GM21381 (cell line): ENCODE measurements around the gene NBPF6.
"Not testable (repeated sequence)": the region's sequence is repeated elsewhere in the genome, so short reads cannot be mapped to it uniquely, and the experiment has no call there.

Experiments used
- ATAC-seq: cut with Tn5 transposase; IDR thresholded peaks from one replicate; pipeline ENCODE4 v1.9.1; 2021; ENCODE audit warnings: mild to moderate bottlenecking, moderate library complexity; ENCODE audit not compliant: unreplicated experiment

Gene NBPF6

DNA sequence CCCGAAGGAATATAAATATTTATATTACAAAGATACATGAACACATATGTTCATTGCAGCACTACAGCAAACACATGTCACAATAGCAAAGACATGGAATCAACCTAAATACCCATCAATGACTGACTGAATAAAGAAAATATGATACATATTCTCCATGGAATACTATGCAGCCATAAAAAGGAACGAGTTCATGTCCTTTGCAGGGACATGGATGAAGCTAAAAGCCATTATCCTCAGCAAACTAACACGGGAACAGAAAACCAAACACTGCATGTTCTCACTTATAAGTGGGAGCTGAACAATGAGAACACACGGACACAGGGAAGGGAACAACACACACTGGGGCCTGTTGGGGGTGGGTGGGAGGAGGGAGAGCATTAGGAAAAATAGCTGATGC lies 46.7 kb downstream of the NBPF6 start:
- not testable (repeated sequence) for ATAC-seq

DNA sequence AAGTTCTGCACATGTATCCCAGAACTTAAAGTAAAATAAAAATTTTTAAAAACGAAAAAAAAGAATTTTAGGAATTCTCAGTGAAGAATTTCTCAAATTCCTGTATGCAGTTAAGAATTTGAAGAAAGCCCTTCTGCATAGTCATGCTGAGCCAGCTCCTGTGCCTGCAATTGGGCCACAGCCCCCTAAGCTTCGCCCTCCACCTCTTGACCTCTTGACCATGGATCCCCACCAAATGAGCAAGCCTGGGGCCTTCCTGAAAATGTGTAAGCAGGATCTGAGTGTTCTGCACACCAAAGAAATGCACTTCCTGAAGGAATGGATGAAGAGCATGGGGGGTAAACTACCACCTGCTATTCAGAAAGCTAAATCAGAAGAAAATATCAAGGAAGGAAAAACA lies 52.0 kb downstream of the NBPF6 start:
- no peak for ATAC-seq

GRCh38 chr1:108502624-108503023 lies 52.5 kb downstream of the NBPF6 start:
- ATAC-seq = no peak

DNA sequence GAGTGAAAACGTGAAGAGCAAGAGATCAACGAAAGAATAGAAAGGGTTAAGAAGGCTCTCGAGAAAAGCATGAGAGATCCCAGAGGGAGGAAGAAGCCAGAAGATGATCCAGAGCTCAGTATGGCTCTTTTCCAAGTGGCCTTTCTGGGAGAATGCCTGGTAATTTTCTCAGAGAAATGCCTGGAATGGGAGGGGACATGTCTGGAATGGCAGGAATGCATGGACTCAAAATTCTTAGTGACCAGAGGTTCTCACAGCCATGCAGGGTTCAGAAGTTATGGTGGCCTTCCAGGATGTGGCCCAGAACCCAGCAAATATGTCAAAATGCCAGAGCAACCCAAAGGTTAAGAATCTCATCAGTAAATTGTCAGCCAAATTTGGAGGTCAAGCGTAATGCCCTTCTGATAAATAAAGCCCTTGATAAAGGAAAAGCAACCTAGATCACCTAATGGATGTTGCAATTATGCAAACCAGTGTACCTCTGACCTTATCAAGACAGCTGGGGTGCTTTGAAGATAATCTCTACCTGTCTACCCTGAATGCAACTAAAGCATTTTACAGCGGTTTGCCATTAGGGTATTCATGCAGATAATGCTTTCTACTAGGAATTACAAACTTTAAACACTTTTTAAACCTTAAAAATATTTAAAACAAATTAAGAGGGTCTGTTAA lies 53.1 kb downstream of the NBPF6 start:
- no peak for ATAC-seq

GRCh38 chr1:108504447-108504846 lies 54.3 kb downstream of the NBPF6 start:
- no peak for ATAC-seq

DNA sequence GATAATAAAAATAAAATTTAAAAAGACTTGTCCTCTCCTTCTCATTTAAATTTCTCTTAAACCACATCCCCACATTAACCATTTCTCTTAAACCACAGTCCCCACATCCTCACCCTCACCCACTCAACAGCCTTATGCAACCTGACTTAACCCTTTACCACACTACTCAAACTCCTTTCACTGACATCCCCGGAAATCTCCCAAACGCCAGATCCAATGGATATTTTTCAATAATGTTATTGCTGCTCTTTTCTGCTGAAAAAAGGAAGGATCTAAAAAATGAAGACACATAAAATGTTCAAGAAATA lies 55.6 kb downstream of the NBPF6 start:
- ATAC-seq = no peak

GRCh38 chr1:108511764-108512163 lies 61.6 kb downstream of the NBPF6 start:
- no peak for ATAC-seq

- ATAC-seq = no peak
Measured at GRCh38 chr1:108512239-108513043, 62.3 kb downstream of the NBPF6 start.

- no peak for ATAC-seq
Measured at GRCh38 chr1:108513044-108513415, 62.9 kb downstream of the NBPF6 start.

GRCh38 chr1:108513914-108514313 lies 63.8 kb downstream of the NBPF6 start:
- ATAC-seq = not testable (repeated sequence)

DNA sequence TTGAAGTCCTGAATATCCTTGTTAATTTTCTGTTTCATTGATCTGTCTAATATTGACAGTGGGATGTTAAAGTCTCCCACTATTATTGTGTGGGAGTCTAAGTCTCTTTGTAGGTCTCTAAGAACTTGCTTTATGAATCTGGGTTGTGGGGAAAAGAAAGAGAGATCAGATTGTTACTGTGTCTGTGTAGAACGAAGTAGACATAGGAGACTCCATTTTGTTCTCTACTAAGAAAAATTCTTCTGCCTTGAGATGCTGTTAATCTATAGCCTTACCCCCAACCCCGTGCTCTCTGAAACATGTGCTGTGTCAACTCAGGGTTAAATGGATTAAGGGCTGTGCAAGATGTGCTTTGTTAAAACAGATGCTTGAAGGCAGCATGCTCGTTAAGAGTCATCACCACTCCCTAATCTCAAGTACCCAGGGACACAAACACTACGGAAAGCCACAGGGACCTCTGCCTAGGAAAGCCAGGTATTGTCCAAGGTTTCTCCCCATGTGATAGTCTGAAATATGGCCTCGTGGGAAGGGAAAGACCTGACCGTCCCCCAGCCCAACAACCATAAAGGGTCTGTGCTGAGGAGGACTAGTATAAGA lies 67.3 kb downstream of the NBPF6 start:
- not testable (repeated sequence) for ATAC-seq
